A204.1 (cell line): ENCODE data around the gene IRF2.

ENCODE experiments used
- FAIRE-seq: peaks from 2 replicates; lab custom pipeline; 2012; peaks lifted over from hg19 to GRCh38; lab: Jason Lieb, UNC

The IRF2 gene

GRCh38 chr4:184406958-184407391, 67.4 kb downstream of the IRF2 start:
- FAIRE-seq, result no peak

DNA sequence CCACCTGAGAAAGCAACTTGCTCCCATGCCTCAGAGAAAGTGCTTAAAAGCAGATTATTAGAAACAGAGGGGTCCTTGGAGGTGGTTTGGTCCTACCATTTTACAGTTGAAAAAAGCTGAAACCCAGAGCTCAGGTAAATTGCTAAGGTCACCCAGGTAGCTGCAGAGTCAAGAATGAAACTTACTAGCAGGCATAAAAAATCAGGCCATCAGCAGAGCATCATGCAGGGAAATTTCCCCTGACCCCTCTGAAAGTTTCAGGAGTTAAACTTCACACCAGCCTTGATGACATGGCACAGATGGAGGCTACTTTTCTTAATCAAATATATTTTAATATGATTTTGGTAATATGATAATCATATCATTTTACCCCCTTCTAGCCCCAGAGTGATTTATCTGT, 70.3 kb downstream of the IRF2 start:
- no peak for FAIRE-seq

GRCh38 chr4:184403384-184403781, 71.0 kb downstream of the IRF2 start:
- no peak for FAIRE-seq

DNA sequence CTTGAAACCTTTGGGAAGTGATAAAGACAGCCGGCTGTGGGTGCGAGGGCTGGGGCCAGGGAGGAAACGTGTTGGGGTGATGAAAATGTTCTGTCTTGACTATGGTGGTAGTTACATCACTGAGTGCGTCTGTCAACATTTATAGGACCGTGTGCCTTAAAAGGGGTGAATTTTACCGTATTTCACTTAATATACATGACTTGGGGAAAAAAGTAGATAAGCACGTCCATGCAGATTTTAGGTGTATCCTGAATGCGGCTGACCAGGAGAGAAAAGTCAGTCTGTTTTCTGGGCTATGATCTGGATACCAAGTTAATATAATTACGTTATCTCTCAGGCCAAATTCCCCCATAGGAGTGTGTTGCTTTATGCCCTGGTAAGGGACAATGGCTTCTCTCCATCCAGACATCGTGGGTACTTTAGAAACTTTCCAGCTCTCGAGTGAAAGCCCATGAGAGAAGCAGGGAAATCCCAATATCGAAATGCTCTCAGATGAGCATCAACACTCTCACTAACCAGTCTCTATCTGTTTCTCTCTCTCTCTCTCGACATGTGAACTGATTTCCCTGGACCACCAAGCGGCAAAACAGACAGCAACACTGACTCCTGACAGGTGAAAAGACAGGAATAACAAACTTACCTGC, 71.5 kb downstream of the IRF2 start:
- no peak for FAIRE-seq

DNA sequence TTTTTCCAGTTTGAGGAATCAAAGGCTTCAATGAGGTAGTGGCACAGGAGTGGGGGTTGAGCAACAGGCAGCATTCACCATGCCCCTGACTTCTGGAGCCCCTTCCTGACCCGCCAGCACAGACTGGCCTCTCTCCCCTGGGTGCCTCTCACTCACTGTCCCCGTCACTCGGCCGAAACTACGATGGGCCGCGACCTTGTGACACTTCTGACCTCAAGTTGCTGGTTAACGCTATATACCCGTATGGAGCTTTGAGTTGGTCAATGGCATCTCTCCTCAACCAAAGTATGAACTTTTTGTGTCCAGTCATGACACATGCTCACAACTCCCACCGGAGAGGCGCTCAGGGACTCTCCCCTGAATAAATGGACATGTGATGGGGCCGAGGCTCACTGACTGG, 72.1 kb downstream of the IRF2 start:
- FAIRE-seq, result no peak

DNA sequence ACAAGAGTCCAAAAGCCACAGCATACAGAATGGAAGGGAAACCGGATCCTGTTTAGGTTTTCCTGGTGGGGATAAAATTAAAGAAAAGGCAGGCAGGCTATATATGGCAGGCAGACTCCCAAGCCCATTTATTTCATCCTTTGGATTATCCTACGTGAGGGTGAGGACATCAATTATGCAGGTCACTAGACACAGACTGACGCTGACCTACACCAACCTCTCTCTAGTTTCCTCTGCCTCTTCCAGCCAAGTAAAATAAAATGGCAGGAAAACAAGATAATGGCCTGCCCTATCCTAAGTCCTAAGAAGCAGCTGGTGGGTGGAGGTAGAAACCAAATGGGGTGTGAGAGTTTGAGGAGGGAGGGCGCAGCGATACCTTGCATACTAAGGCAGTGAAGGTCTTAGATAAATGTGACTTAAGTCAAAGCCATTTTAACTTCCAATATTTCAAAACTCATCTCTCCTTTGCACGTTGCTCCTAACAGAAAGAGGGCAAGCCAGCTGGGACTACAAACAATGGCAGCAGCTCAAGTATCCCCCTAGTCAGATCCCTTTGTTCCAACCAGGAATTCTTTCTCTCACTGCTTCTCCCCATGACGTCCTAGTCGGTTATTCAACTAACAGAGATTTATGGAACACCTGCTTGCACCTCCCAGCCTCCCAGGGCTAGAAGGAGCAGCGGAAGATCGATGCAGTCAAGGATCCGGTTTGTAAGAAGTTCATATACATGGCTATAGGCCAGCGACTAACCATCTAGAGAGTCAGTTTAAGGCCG, 72.8 kb downstream of the IRF2 start:
- no peak for FAIRE-seq

DNA sequence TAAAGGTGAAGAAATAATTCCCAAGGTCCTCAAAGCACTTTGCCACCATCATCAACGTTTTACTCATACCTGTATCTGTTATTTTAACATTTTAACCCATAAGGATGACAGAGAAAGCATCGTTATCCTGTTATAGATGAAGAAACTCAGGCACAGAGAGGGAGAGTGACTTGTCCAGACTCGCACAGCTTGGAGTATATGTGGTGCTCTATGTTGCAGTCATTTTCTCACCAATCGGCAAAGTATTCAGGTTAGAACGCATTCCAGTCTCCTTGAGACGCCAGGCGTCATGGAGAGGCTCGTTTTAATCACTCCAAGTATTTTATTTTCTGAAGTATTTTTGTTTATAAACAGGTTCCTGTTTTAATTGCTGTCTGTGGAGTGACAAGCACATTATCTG, 73.5 kb downstream of the IRF2 start:
- no peak for FAIRE-seq

GRCh38 chr4:184400375-184400870, 73.9 kb downstream of the IRF2 start:
- FAIRE-seq, result no peak

- FAIRE-seq, result no peak
Measured at GRCh38 chr4:184399512-184399908, 74.8 kb downstream of the IRF2 start.

DNA sequence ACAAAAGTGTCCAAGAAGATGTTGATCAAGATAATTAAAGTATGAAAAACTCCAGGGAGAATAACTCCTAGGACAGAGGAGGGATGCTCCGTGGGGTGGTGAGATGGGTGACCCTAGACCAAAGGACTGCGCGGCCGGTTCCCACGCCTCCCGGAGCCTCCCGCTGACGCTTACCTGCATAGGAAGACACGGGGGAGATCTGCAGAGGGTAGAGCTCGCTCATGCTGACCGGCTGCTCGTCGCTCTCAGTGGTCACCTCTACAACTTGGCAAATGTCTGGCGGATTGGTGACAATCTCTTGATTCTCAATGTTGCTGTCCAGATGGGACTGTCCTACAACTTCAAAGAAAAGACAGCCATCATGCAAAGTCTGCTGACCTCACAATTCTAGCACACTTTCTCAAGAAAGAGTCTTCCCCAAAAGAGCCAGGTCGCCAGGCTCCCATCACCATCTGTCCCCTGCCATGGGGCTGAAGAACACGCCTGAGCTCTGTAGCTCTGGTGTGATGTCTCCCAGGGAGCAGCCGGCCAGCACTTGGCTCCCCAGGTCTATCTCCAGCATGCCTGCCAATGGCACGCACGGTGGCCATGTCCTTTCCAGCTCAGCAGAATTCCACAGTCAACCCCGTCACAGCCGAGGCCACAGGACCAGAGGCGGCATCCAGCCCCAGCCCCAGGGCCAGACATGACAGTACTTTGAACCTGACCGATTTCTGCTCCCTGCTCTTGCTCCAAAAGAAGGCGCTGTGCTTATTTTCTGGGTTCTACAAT, 75.4 kb downstream of the IRF2 start:
- no peak for FAIRE-seq

GRCh38 chr4:184397516-184398163, 76.7 kb downstream of the IRF2 start:
- FAIRE-seq, result no peak

GRCh38 chr4:184396570-184397515, 77.5 kb downstream of the IRF2 start:
- no peak for FAIRE-seq

GRCh38 chr4:184395971-184396391, 78.4 kb downstream of the IRF2 start:
- FAIRE-seq, result no peak

DNA sequence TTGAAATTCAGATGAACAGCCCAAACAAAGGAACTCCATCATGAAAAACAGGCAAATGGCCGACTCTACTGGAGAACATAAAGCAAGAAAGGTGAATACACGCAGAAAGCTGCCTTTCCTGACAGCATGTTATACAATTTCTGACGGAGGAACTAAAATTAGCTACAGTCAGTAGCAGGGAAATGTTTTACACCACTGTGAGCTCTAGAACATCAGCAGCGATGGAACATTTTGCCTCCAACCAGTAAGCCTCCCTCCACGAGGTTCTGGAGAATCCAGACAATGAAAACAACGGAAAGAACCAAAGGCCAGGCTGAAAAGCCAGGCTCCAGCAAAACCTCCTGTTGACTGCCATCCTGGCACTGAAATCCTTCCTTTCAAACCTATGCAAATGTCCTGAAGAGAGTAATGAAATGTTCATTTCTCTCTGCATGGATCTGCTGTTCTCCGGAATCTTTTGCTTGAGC, 78.9 kb downstream of the IRF2 start:
- FAIRE-seq, result no peak

DNA sequence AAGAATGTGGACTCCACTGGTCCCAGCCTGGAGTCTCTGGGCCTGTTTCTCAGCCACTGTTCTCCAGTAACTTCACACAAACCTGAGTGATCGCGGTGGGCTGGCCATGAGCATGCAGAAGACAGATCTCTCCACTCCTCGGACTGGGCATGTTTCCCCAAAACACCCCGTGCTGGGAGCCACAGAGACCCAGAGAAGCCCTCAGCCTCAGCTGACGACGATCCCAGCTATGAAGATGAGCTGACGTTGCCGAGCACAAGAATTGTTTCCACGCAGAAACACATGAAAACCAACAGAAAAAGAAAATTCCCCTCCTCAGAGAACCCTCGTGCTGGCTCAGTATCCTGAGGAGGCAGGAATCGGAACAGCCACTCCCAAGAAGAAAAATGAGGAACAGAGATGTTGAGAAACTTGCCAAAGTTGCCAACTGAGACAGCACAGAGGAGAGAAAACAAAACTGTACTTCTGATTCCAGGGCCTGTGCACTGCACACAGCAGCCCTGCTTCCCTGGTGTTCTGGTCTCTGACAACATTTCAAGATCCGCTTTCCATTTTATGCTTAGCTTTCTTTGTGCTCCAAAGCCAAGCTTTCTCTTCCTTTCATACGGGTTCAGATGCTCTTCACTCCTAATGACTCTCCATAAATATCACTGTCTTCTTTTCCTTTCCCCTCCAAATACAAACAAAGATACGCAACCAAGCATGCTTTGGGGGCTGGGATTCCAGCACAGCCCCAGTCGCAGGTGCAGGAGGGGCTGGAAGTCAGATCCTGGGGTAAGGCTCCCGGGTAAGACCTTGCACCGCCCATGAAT, 81.4 kb downstream of the IRF2 start:
- no peak for FAIRE-seq

DNA sequence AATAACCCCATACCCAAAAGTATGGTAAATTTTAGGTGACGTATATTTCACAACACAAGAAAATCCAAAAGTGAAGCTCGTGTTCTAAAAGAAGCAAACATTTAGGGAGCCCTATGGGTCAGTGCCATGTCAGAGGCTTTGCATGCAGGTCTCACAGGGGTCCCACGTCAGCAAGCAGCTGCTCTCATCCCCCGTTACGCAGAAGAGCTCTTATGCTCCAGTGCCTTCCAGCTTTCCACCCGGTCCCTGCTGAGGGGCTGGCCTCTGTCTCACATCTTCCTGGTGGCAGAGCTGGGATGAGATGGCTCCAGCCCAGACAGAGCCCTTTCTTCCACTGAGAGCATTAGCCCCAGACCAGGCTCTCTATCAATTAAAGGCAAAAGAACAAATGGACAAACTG, 82.0 kb downstream of the IRF2 start:
- no peak for FAIRE-seq

DNA sequence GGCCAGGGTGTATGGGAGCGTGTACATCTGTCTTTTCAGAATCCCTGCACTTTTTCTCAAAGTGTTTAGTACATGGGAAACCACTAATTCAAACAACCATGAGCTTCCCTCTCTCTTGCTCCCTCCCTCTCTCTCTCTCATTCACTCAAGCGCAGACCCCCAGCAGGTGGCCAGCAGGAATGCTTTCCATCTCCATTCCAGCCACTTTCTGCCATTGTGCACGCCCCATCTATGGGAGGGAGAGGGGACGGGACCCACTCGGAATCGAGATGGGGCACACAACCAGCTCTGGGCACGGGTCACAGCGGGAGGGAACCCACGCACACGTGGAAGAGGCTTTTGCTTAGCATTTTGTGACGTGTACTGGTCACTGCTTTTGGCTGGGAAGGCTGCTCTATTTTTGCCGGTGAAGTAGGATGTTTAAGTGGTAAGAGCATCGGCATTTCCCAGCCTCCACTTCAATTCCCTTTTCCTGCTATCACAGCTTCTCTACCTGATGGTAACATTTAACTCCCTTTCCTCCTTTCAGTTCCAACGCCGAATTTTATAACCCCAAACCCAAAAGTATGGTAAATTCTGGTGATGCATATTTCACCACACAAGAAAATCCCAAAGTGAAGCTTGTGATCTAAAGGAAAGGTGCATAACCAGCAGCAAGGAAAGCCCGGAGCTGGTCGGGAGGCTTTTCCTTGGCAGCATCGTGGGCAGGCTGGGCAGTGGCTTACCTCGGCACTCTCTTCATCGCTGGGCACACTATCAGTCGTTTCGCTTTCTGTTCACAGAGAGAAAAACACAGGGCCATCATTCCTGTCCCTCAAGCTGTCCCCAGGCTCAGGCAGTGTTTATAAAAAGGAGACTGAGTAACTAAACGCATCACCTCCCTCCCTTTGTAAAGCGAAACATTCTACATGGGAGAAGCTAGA, 84.1 kb downstream of the IRF2 start:
- no peak for FAIRE-seq

GRCh38 chr4:184388106-184388505, 86.2 kb downstream of the IRF2 start:
- FAIRE-seq, result no peak

DNA sequence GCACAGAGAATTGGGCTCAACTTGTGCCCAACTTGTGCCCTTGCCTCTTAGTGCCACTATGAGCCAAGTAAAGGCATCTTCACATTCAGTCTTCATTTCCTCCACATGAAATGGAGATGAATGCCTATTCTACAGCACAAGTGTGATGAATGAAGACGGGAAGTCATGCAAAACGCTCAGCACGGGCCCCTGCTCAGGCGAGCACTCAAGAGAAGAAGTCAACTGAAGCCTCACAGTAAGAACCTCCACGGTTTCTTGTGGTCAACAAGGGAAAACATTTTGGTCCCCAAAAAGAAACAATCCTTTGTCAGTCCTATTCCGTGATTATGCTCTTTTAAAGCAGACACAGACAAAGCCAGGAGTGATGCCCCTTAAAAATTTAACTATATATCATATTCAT, 87.0 kb downstream of the IRF2 start:
- FAIRE-seq, result no peak
